ENCODE data around the gene MCM9. TPM values are rescaled to one million over a fixed set of nuclear protein-coding genes. Genes with fewer than 3 reads are reported as not detected.

The MCM9 gene
- polyA plus RNA-seq, 2 donors, result 3.7 to 5.2 TPM

DNA sequence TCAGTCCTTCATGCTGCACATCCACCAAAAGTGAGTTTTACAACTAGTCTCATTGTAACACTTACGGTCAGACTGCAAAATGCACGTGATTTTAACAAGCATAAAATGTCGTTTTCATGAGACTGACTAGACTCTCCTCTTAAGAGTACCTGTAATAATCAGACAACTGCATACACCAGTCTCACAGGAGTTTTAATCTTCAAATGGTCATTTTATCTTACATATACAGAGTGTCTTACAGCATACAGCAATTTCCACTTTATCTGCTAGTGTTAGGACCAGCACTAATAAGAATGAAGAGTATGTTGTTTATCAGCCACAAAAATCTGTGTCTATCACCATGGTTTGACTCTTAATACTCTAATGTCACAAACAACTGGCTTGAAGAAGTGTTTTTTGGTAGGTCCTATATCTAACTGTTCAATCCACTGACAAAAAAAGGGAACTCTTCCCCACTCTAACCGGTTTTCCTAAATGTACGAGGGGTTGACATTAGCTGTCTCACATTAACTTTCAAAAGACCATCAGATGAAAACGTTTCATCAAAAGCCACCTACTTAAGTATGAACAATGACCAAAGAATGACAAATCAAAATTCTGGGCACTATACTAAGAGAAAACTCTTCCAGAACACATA is 42.5 kb downstream of the MCM9 start:
- 25 to 27% methylated on average over 6 of the region's 6 CpGs for WGBS, 2 donors
- H3K9me3 ChIP-seq (ENCODE audit: control insufficient read depth in 2 of 2, insufficient read depth in 1 of 2, low read depth in 1 of 2, low read length in 1 of 2), result no peaks in the 10 kb centered on the region
- H3K27me3 ChIP-seq (ENCODE audit: control insufficient read depth in 1 of 2, insufficient read depth in 2 of 2, low read length in 2 of 2), result no peaks in the 10 kb centered on the region
- peaks cover 0 to 2% of the 10 kb centered on the region in 2 donors for H3K4me1 ChIP-seq (ENCODE audit: control insufficient read depth in 2 of 2, insufficient read depth in 2 of 2, low read length in 1 of 2)
- H3K36me3 ChIP-seq (ENCODE audit: control insufficient read depth in 2 of 2, insufficient read depth in 2 of 2, low read length in 1 of 2), result no peaks in the 10 kb centered on the region
- H3K4me3 ChIP-seq (ENCODE audit: low read depth in 1 of 2, low read length in 2 of 2), result peak overlapping the region in 1 of 2 donors; percentile 88
- peak overlapping the region in 1 of 2 donors; percentile 62 for H3K27ac ChIP-seq (ENCODE audit: low read depth in 2 of 2, low read length in 1 of 2)

DNA sequence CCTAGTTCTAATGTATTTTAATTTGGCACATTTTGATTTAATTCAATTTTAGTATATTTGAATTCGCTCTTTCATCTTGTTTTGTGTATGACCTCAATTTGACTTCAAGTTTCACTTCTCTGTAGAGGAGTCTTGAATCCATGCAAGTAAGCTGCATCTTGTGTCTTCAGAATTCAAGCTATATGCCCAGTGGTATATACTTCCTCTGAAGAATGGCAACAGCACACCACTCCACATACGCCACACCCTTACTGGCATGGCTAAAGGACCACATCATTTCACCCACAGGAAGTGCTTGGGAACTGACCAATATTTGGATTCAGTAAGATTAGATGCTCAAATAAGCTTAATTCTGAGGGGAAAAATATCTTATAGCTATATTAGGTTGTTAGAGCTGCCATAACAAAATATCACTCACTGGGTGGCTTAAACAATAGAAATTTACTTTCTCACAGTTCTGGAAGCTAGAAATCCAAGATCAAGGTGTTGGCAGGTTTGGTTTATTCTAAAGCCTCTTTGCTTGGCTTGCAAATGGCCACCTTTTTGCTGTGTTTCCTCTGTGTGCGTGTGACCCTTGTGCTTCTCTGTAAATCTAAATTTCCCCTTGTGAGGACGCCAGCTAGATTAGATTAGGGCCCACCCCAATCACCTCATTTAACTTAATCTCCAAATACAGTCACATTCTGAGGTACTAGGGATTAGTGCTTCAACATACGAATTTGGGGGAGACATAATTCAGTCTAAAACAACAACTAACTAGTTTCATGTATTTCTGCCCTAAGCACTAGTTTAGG is 43.8 kb downstream of the MCM9 start:
- peaks cover 0 to 2% of the 10 kb centered on the region in 2 donors for H3K4me1 ChIP-seq (ENCODE audit: control insufficient read depth in 2 of 2, insufficient read depth in 2 of 2, low read length in 1 of 2)
- WGBS, 2 donors, result 80 to 88% methylated on average over 5 of the region's 5 CpGs
- H3K27ac ChIP-seq (ENCODE audit: low read depth in 2 of 2, low read length in 1 of 2), result peak overlapping the region in 1 of 2 donors; percentile 30
- no peaks in the 10 kb centered on the region for H3K27me3 ChIP-seq (ENCODE audit: control insufficient read depth in 1 of 2, insufficient read depth in 2 of 2, low read length in 2 of 2)
- H3K36me3 ChIP-seq (ENCODE audit: control insufficient read depth in 2 of 2, insufficient read depth in 2 of 2, low read length in 1 of 2), result no peaks in the 10 kb centered on the region
- H3K4me3 ChIP-seq (ENCODE audit: low read depth in 1 of 2, low read length in 2 of 2), result no peak overlapping the region
- no peaks in the 10 kb centered on the region for H3K9me3 ChIP-seq (ENCODE audit: control insufficient read depth in 2 of 2, insufficient read depth in 1 of 2, low read depth in 1 of 2, low read length in 1 of 2)

DNA sequence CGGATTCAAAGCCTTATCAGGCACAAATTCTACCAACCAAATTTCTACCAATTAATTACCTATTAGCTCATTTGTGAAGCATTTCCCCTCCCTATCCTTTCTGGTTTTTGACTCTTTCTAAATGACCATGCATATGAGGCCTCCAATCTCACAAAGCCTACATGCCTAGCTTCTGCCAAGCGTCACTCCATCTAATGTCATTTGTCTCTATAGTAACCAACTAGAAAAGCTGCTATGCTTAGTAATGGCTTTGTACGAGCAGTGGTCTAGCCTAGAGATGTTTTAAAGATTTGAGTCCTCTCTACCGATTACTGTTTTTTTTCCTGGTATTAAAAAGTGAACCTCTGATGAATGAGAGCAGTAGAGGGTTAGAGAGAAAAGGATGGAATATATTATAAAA is 45.8 kb downstream of the MCM9 start:
- Histone ChIP-seq H3K4me3 (ENCODE audit: low read depth in 1 of 2, low read length in 2 of 2) (no peak overlapping the region), H3K9me3 (ENCODE audit: control insufficient read depth in 2 of 2, insufficient read depth in 1 of 2, low read depth in 1 of 2, low read length in 1 of 2) (no peaks in the 10 kb centered on the region), H3K4me1 (ENCODE audit: control insufficient read depth in 2 of 2, insufficient read depth in 2 of 2, low read length in 1 of 2) (peaks cover 0 to 2% of the 10 kb centered on the region in 2 donors), H3K36me3 (ENCODE audit: control insufficient read depth in 2 of 2, insufficient read depth in 2 of 2, low read length in 1 of 2) (no peaks in the 10 kb centered on the region), H3K27me3 (ENCODE audit: control insufficient read depth in 1 of 2, insufficient read depth in 2 of 2, low read length in 2 of 2) (no peaks in the 10 kb centered on the region), H3K27ac (ENCODE audit: low read depth in 2 of 2, low read length in 1 of 2) (no peak overlapping the region)
- WGBS, 2 donors, result 86 to 90% methylated on average over 4 of the region's 4 CpGs

DNA sequence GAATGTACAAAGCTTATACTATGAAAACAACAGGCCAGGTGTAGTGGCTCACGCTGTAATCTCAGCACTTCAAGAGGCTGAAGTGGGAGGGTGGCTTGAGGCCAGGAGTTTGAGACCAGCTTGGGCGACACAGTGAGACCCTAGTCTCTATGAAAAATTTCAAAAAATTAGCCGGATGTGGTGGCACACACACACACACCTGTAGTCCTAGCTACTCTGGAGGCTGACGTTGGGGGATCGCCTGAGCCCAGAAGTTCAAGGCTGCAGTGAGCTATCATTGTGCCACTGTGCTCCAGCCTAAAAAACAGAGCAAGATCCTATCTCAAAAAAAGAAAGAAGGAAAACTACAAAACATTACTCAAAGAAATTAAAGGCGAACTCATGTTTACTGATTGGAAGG is 48.3 kb downstream of the MCM9 start:
- no peaks in the 10 kb centered on the region for H3K36me3 ChIP-seq (ENCODE audit: control insufficient read depth in 2 of 2, insufficient read depth in 2 of 2, low read length in 1 of 2)
- H3K27me3 ChIP-seq (ENCODE audit: control insufficient read depth in 1 of 2, insufficient read depth in 2 of 2, low read length in 2 of 2), result no peaks in the 10 kb centered on the region
- WGBS, 2 donors, result 92 to 95% methylated on average over 6 of the region's 6 CpGs
- peaks cover 0 to 2% of the 10 kb centered on the region in 2 donors for H3K4me1 ChIP-seq (ENCODE audit: control insufficient read depth in 2 of 2, insufficient read depth in 2 of 2, low read length in 1 of 2)
- H3K4me3 ChIP-seq (ENCODE audit: low read depth in 1 of 2, low read length in 2 of 2), result no peak overlapping the region
- H3K27ac ChIP-seq (ENCODE audit: low read depth in 2 of 2, low read length in 1 of 2), result no peak overlapping the region
- H3K9me3 ChIP-seq (ENCODE audit: control insufficient read depth in 2 of 2, insufficient read depth in 1 of 2, low read depth in 1 of 2, low read length in 1 of 2), result no peaks in the 10 kb centered on the region

DNA sequence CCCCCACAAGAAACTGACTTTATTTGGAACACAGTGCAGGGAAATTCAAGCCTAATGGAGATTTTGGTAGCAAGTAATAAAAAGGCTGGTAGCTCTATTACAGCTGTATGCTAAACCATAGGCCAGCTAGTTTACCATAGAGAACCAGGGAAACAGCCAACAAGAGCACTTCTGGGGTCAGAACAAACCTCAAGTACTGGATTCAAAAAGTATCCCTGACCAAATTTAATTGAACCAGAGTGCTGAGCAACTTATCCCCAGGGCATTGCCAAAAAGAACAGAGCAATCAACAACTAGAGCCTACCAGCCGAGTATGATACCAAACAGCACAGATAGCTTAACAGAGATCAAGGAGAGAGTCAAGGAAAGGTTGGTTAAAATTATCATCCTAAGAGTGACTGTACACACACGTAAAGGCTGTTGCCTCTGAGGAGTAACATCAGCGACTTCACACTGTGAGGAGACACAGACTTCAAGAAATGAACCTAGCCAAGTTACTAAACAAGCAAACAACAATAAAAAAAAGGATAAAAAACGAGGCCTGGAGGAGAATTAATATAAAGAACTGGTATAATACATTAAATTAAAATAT is 52.5 kb downstream of the MCM9 start:
- H3K4me3 ChIP-seq (ENCODE audit: low read depth in 1 of 2, low read length in 2 of 2), result no peak overlapping the region
- H3K9me3 ChIP-seq (ENCODE audit: control insufficient read depth in 2 of 2, insufficient read depth in 1 of 2, low read depth in 1 of 2, low read length in 1 of 2), result no peaks in the 10 kb centered on the region
- WGBS, 2 donors, result 93% methylated on average over 4 of the region's 4 CpGs
- no peaks in the 10 kb centered on the region for H3K27me3 ChIP-seq (ENCODE audit: control insufficient read depth in 1 of 2, insufficient read depth in 2 of 2, low read length in 2 of 2)
- H3K36me3 ChIP-seq (ENCODE audit: control insufficient read depth in 2 of 2, insufficient read depth in 2 of 2, low read length in 1 of 2), result no peaks in the 10 kb centered on the region
- peaks cover 0 to 2% of the 10 kb centered on the region in 2 donors for H3K4me1 ChIP-seq (ENCODE audit: control insufficient read depth in 2 of 2, insufficient read depth in 2 of 2, low read length in 1 of 2)
- H3K27ac ChIP-seq (ENCODE audit: low read depth in 2 of 2, low read length in 1 of 2), result peak overlapping the region in 1 of 2 donors; percentile 4

DNA sequence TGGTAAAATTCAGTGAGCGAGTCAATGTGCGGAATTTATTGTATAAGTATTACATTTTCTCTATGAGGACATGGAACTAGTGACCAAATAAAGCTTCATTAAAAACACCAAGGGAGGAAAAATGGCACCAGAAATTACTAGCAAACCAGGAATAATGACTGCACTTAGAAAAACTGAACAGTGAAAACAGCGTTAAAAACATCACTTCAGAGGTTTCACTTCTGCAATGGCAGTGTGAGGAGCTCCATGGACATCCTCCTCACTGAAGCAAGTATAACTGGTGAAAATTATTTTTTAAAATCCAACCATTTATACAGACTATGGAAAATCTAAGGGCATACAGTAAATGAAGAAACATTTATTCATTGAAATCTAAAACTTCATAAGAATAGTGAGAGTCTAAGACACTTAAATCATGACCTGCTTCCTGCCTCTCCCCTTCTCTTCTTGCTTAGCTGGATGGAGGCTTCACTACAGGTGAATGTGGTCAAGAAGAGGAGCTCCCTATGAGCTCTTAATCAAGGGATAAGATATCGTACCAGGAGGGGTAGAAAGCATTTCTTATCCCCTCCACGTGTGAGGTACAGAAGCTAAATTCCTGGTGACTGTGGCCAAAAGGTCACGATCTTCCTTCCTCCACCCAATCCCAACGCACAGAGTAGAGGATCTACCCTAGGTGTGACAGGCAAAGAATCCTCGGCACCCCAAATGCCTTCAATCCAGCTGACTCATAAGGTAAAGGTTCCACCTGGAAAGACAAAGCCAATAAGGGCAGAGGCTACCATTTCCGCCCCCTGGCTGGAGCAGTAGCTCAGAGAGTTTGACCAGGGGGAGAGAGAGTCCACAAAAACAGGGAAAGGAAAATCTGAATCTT is 53.3 kb downstream of the MCM9 start:
- Histone ChIP-seq H3K27me3 (ENCODE audit: control insufficient read depth in 1 of 2, insufficient read depth in 2 of 2, low read length in 2 of 2) (no peaks in the 10 kb centered on the region), H3K4me1 (ENCODE audit: control insufficient read depth in 2 of 2, insufficient read depth in 2 of 2, low read length in 1 of 2) (peaks cover 0 to 1% of the 10 kb centered on the region in 2 donors), H3K4me3 (ENCODE audit: low read depth in 1 of 2, low read length in 2 of 2) (no peak overlapping the region), H3K9me3 (ENCODE audit: control insufficient read depth in 2 of 2, insufficient read depth in 1 of 2, low read depth in 1 of 2, low read length in 1 of 2) (no peaks in the 10 kb centered on the region), H3K36me3 (ENCODE audit: control insufficient read depth in 2 of 2, insufficient read depth in 2 of 2, low read length in 1 of 2) (no peaks in the 10 kb centered on the region), H3K27ac (ENCODE audit: low read depth in 2 of 2, low read length in 1 of 2) (no peak overlapping the region)
- 82 to 86% methylated on average over 9 of the region's 9 CpGs for WGBS, 2 donors

DNA sequence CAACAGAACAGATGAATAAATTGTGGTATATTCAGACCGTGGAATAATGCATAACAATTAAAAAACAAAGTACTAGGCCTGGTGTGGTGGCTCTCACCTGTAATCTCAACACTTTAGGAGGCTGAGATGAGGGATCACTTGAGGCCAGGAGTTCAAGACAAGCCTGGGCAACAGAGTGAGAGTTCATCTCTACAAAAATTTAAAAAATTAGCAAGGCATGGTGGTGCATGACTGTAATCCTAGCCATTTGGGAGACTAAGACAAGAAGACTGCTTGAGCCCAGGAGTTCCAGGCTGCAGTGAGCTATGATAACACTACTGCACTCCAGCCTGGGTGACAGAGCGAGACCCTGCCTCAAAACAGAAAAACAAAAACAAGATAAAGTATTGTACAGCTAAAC is 57.2 kb downstream of the MCM9 start:
- Histone ChIP-seq H3K4me3 (ENCODE audit: low read depth in 1 of 2, low read length in 2 of 2) (no peak overlapping the region), H3K4me1 (ENCODE audit: control insufficient read depth in 2 of 2, insufficient read depth in 2 of 2, low read length in 1 of 2) (no peaks in the 10 kb centered on the region), H3K36me3 (ENCODE audit: control insufficient read depth in 2 of 2, insufficient read depth in 2 of 2, low read length in 1 of 2) (no peaks in the 10 kb centered on the region), H3K9me3 (ENCODE audit: control insufficient read depth in 2 of 2, insufficient read depth in 1 of 2, low read depth in 1 of 2, low read length in 1 of 2) (no peaks in the 10 kb centered on the region), H3K27ac (ENCODE audit: low read depth in 2 of 2, low read length in 1 of 2) (no peak overlapping the region), H3K27me3 (ENCODE audit: control insufficient read depth in 1 of 2, insufficient read depth in 2 of 2, low read length in 2 of 2) (no peaks in the 10 kb centered on the region)
- WGBS, 2 donors, result 94 to 97% methylated on average over 2 of the region's 2 CpGs

DNA sequence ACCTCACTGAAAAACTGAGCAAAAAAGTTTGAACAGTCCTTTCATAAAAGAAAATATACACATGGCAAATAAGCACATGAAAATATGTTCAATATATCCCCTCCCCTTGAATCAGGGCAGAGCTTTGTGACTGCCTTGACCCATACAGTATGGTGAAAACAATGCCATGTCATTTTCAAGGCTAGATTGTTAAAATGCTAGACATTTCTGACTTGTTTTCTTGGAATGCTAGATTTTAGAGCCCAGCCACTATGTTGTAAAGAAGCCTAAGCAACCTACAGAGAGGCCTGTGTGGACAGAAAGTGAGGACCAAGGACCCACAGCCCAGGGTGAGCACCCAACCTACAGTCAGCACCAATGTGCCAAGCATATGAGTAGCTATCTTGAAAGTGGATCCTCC is 58.1 kb downstream of the MCM9 start:
- Histone ChIP-seq H3K4me1 (ENCODE audit: control insufficient read depth in 2 of 2, insufficient read depth in 2 of 2, low read length in 1 of 2) (no peaks in the 10 kb centered on the region), H3K4me3 (ENCODE audit: low read depth in 1 of 2, low read length in 2 of 2) (no peak overlapping the region), H3K9me3 (ENCODE audit: control insufficient read depth in 2 of 2, insufficient read depth in 1 of 2, low read depth in 1 of 2, low read length in 1 of 2) (no peaks in the 10 kb centered on the region), H3K27me3 (ENCODE audit: control insufficient read depth in 1 of 2, insufficient read depth in 2 of 2, low read length in 2 of 2) (no peaks in the 10 kb centered on the region), H3K36me3 (ENCODE audit: control insufficient read depth in 2 of 2, insufficient read depth in 2 of 2, low read length in 1 of 2) (no peaks in the 10 kb centered on the region), H3K27ac (ENCODE audit: low read depth in 2 of 2, low read length in 1 of 2) (no peak overlapping the region)

DNA sequence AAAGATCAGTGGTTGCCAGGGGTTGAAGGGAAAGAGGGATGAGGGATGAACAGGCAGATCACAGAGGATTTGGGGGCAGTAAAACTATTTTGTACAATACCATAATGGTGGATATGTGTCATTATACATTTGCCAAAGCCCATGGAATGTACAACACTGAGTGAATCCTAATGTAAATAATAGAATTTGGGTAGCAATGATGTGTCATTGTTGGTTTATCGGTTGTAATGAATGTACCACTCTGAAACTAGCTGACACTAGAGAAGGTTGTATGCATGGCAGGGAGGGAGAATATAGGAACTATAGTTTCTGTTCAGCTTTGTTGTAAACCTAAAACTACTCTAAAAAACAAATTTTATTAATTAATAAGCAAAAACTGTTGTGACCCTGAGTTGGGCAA is 58.8 kb downstream of the MCM9 start:
- Histone ChIP-seq H3K27me3 (ENCODE audit: control insufficient read depth in 1 of 2, insufficient read depth in 2 of 2, low read length in 2 of 2) (no peaks in the 10 kb centered on the region), H3K4me1 (ENCODE audit: control insufficient read depth in 2 of 2, insufficient read depth in 2 of 2, low read length in 1 of 2) (no peaks in the 10 kb centered on the region), H3K27ac (ENCODE audit: low read depth in 2 of 2, low read length in 1 of 2) (no peak overlapping the region), H3K4me3 (ENCODE audit: low read depth in 1 of 2, low read length in 2 of 2) (no peak overlapping the region), H3K9me3 (ENCODE audit: control insufficient read depth in 2 of 2, insufficient read depth in 1 of 2, low read depth in 1 of 2, low read length in 1 of 2) (no peaks in the 10 kb centered on the region), H3K36me3 (ENCODE audit: control insufficient read depth in 2 of 2, insufficient read depth in 2 of 2, low read length in 1 of 2) (no peaks in the 10 kb centered on the region)
- WGBS, 2 donors, result 59 to 78% methylated on average over 1 of the region's 1 CpG

All from esophagus (tissue), 2 donors.